Measurements from ENCODE around the gene IFT57.

The IFT57 gene

GRCh38 chr3:108133858-108134554 is 88.2 kb downstream of the IFT57 start:
- Histone ChIP-seq H3K9me3 (ENCODE audit: control insufficient read depth, insufficient read depth, low read length) (no peaks in the 10 kb centered on the region), H3K4me1 (ENCODE audit: insufficient read depth, low read length) (no peaks in the 10 kb centered on the region), H3K36me3 (ENCODE audit: insufficient read depth, low read length) (no peaks in the 10 kb centered on the region), H3K9ac (ENCODE audit: low read depth, low read length) (no peak overlapping the region)

- Histone ChIP-seq H3K36me3 (ENCODE audit: insufficient read depth, low read length) (no peaks in the 10 kb centered on the region), H3K4me1 (ENCODE audit: insufficient read depth, low read length) (no peaks in the 10 kb centered on the region), H3K9ac (ENCODE audit: low read depth, low read length) (no peak overlapping the region), H3K9me3 (ENCODE audit: control insufficient read depth, insufficient read depth, low read length) (no peaks in the 10 kb centered on the region)
Measured at GRCh38 chr3:108133048-108133369, 89.2 kb downstream of the IFT57 start.

DNA sequence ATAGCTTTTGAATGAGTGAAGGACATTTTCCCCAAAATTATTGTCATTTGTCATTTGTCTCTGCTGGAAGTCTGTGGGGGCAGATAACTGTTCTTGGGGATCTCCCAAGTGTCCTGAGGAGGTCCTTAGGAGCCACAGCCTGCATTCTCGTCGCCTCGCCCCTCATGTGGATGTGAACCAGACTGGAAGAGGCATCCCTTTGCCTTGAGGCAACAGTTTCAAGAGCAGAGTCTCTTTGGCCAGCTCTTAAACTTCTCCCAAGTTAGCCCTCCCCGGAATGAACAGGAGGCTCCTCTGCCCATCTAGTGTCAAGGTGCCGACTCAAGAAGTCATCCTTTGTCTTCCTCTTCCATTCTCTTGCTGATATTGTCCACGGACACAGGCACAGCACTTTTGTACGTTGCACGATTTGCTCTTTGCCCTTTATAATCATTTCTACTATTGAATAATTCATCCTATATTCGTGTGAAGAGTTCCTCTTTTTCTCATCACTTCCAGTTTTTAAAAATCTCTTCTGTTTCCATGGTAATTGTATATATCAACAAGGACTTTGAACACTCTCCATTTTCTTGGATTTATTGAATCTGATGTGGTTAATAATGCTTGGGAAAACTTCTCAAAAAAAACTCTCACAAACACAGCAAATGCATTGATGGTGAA is 90.6 kb downstream of the IFT57 start:
- no peaks in the 10 kb centered on the region for H3K9me3 ChIP-seq (ENCODE audit: control insufficient read depth, insufficient read depth, low read length)
- H3K9ac ChIP-seq (ENCODE audit: low read depth, low read length) = no peak overlapping the region
- no peaks in the 10 kb centered on the region for H3K36me3 ChIP-seq (ENCODE audit: insufficient read depth, low read length)
- H3K4me1 ChIP-seq (ENCODE audit: insufficient read depth, low read length) = no peaks in the 10 kb centered on the region

- Histone ChIP-seq H3K36me3 (ENCODE audit: insufficient read depth, low read length) (no peaks in the 10 kb centered on the region), H3K9me3 (ENCODE audit: control insufficient read depth, insufficient read depth, low read length) (no peaks in the 10 kb centered on the region), H3K9ac (ENCODE audit: low read depth, low read length) (no peak overlapping the region), H3K4me1 (ENCODE audit: insufficient read depth, low read length) (no peaks in the 10 kb centered on the region)
Measured at GRCh38 chr3:108130701-108131474, 91.3 kb downstream of the IFT57 start.

DNA sequence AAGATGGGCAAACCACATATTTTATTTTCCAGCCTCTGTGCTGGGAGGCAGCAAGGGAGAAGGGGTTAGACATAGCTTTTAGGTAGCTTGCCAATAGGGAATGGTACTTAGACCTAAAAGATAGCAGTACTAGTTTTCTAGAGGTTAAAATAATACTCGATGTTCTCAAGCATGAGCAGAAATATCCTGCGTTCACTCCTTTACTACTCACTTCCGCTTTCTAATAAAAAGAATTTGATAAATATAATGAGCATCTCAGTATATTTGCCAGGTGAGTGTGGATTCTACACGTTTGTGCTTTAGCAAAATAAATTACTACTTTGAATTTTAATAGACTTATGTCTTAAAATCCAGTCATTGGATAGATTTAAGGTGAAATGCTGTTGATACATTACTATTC is 92.0 kb downstream of the IFT57 start:
- no peak overlapping the region for H3K9ac ChIP-seq (ENCODE audit: low read depth, low read length)
- H3K9me3 ChIP-seq (ENCODE audit: control insufficient read depth, insufficient read depth, low read length) = no peaks in the 10 kb centered on the region
- no peaks in the 10 kb centered on the region for H3K4me1 ChIP-seq (ENCODE audit: insufficient read depth, low read length)
- H3K36me3 ChIP-seq (ENCODE audit: insufficient read depth, low read length) = no peaks in the 10 kb centered on the region

- Histone ChIP-seq H3K36me3 (ENCODE audit: insufficient read depth, low read length) (no peaks in the 10 kb centered on the region), H3K9me3 (ENCODE audit: control insufficient read depth, insufficient read depth, low read length) (no peaks in the 10 kb centered on the region), H3K9ac (ENCODE audit: low read depth, low read length) (no peak overlapping the region), H3K4me1 (ENCODE audit: insufficient read depth, low read length) (no peaks in the 10 kb centered on the region)
Measured at GRCh38 chr3:108127301-108127988, 94.8 kb downstream of the IFT57 start.

- Histone ChIP-seq H3K4me1 (ENCODE audit: insufficient read depth, low read length) (no peaks in the 10 kb centered on the region), H3K36me3 (ENCODE audit: insufficient read depth, low read length) (no peaks in the 10 kb centered on the region), H3K9ac (ENCODE audit: low read depth, low read length) (no peak overlapping the region), H3K9me3 (ENCODE audit: control insufficient read depth, insufficient read depth, low read length) (no peaks in the 10 kb centered on the region)
Measured at GRCh38 chr3:108126348-108126747, 95.9 kb downstream of the IFT57 start.

DNA sequence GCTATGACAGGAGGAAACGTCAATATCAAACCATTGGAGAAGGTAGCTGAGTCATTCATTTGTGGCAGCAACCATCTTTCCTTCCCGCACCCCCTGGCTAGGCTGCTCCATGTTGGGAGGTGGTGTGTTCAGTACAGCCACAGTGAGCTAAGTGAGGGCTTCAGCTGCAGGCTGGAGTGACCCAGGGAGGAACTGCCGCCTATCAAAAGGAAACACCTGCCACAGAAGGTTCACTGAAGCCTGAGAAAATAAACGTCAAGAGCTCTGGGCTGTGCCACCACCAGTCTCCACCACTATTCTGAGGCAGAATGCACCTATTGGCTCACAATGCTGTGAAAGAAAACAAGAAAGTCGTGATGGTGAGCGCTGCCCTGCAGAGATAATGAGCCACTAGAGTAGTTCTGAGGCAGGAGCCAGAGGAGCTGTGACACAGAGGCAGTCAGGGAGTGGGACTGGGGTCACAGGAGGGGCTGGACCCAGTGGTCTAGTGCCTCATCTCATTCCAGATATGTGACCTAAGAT is 96.6 kb downstream of the IFT57 start:
- Histone ChIP-seq H3K9me3 (ENCODE audit: control insufficient read depth, insufficient read depth, low read length) (no peaks in the 10 kb centered on the region), H3K4me1 (ENCODE audit: insufficient read depth, low read length) (no peaks in the 10 kb centered on the region), H3K36me3 (ENCODE audit: insufficient read depth, low read length) (no peaks in the 10 kb centered on the region), H3K9ac (ENCODE audit: low read depth, low read length) (no peak overlapping the region)

GRCh38 chr3:108125153-108125543 is 97.1 kb downstream of the IFT57 start:
- no peak overlapping the region for H3K9ac ChIP-seq (ENCODE audit: low read depth, low read length)
- no peaks in the 10 kb centered on the region for H3K9me3 ChIP-seq (ENCODE audit: control insufficient read depth, insufficient read depth, low read length)
- no peaks in the 10 kb centered on the region for H3K36me3 ChIP-seq (ENCODE audit: insufficient read depth, low read length)
- H3K4me1 ChIP-seq (ENCODE audit: insufficient read depth, low read length) = no peaks in the 10 kb centered on the region

DNA sequence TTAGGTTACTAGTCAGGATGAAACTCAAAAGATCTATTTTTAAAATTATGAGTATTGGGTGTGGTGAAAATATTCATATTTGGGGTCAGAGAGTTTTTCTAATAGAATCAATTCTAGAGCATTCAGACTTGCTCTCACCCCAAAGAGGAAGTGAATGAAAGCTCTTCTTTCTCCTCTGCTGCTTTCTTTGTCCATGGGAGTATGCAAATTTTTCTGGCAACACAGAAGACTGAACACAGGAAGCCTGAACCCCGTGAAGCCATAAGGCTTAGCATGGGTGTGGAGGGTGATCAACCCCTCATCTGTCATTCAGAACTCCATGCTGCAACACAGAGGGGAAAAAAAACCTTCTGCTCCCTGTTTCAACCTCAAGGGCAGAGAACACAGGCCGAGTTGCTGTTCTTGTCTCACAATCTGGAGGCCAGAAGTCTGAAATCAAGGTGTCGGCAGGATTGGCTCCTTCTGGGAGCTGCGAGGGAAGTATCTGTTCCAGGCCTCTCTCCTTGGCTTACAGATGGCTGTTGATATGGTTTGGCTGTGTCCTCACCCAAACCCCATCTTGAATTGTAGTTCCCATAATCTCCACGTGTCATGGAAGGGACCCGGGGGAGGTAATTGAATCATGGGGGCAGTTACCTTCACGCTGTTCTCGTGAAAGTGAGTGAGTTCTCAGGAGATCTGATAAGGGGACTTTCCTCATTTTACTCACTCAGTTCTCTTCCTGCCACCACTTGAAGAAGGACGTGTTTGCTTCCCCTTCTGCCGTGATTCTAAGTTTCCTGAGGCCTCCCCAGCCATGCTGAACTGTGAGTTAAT is 97.7 kb downstream of the IFT57 start:
- no peaks in the 10 kb centered on the region for H3K36me3 ChIP-seq (ENCODE audit: insufficient read depth, low read length)
- no peak overlapping the region for H3K9ac ChIP-seq (ENCODE audit: low read depth, low read length)
- H3K4me1 ChIP-seq (ENCODE audit: insufficient read depth, low read length) = no peaks in the 10 kb centered on the region
- H3K9me3 ChIP-seq (ENCODE audit: control insufficient read depth, insufficient read depth, low read length) = no peaks in the 10 kb centered on the region

DNA sequence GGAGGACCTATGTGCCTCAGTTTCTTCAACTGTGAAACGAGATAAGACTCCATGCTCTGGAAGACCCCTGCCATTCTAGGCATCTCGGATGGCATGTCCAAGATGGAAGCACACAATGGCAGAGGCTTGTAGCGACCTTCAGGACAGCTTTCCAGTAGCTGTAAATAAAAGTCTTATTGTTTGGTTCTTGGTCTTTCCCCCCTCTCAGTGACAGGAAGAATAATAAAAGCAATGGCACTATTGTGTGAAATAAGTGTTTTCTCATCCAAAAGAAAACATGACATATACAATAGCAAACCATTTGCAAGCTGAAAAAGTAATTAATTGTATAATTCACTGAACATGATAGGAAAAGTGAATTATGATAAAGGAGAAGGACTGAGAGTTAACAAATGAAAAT is 98.9 kb downstream of the IFT57 start:
- H3K4me1 ChIP-seq (ENCODE audit: insufficient read depth, low read length) = no peaks in the 10 kb centered on the region

GRCh38 chr3:108122276-108122675 is 99.9 kb downstream of the IFT57 start:
- no peaks in the 10 kb centered on the region for H3K9me3 ChIP-seq (ENCODE audit: control insufficient read depth, insufficient read depth, low read length)
- no peak overlapping the region for H3K9ac ChIP-seq (ENCODE audit: low read depth, low read length)
- H3K4me1 ChIP-seq (ENCODE audit: insufficient read depth, low read length) = no peaks in the 10 kb centered on the region
- H3K36me3 ChIP-seq (ENCODE audit: insufficient read depth, low read length) = no peaks in the 10 kb centered on the region

More for the DNA sequence above, 98.9 kb downstream of the IFT57 start:
- no peaks in the 10 kb centered on the region for H3K36me3 ChIP-seq (ENCODE audit: insufficient read depth, low read length)
- no peaks in the 10 kb centered on the region for H3K9me3 ChIP-seq (ENCODE audit: control insufficient read depth, insufficient read depth, low read length)
- H3K9ac ChIP-seq (ENCODE audit: low read depth, low read length) = no peak overlapping the region

GRCh38 chr3:108119398-108120104 is 102.7 kb downstream of the IFT57 start:
- no peaks in the 10 kb centered on the region for H3K36me3 ChIP-seq (ENCODE audit: insufficient read depth, low read length)
- no peak overlapping the region for H3K9ac ChIP-seq (ENCODE audit: low read depth, low read length)
- no peaks in the 10 kb centered on the region; the same call in 1 of the 2 replicates for H3K4me1 ChIP-seq (ENCODE audit: insufficient read depth, low read length)
- no peaks in the 10 kb centered on the region for H3K9me3 ChIP-seq (ENCODE audit: control insufficient read depth, insufficient read depth, low read length)
